Fibroblast of skin of back (primary cell): Measurements from ENCODE around the gene CDC25B.
A peak's percentile ranks its signal among the peaks of the same experiment; 100 is the strongest.
"Not testable (repeated sequence)": the region's sequence is repeated elsewhere in the genome, so short reads cannot be mapped to it uniquely, and the experiment has no call there.

Experiments used
- DNase-seq: peaks from one replicate; pipeline ENCODE4 v3.0.0-alpha.2; 2013

Gene CDC25B

GRCh38 chr20:3839328-3839727 lies 43.2 kb downstream of the CDC25B start:
- DNase-seq: no peak

GRCh38 chr20:3840201-3840600 lies 44.1 kb downstream of the CDC25B start:
- DNase-seq: not testable (repeated sequence)

- no peak for DNase-seq
These were observed 46.3 kb downstream of the CDC25B start for GRCh38 chr20:3842348-3842930.

DNA sequence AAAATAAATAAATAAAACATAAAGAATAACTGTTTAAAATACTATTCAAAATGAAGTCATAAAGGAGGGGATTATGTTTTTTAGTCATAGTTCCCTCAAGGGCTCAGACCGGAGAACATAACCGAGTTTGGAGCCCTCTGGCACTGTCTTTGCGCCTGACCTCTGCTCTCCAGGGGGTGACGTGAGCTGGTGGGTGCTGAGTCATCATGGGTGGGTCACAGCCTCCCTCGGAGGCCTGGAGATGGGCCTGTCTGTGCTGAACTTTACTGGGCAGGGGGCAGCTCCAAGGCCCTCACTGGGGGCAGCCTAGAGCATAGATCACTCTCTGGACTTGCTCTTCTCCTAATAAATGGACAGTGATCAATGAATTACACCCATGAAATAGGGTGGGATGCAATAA lies 47.4 kb downstream of the CDC25B start:
- DNase-seq: peak; percentile 74

GRCh38 chr20:3843990-3844619 lies 48.0 kb downstream of the CDC25B start:
- DNase-seq: not testable (repeated sequence)

- no peak for DNase-seq
These were observed 50.2 kb downstream of the CDC25B start for GRCh38 chr20:3846378-3846739.

DNA sequence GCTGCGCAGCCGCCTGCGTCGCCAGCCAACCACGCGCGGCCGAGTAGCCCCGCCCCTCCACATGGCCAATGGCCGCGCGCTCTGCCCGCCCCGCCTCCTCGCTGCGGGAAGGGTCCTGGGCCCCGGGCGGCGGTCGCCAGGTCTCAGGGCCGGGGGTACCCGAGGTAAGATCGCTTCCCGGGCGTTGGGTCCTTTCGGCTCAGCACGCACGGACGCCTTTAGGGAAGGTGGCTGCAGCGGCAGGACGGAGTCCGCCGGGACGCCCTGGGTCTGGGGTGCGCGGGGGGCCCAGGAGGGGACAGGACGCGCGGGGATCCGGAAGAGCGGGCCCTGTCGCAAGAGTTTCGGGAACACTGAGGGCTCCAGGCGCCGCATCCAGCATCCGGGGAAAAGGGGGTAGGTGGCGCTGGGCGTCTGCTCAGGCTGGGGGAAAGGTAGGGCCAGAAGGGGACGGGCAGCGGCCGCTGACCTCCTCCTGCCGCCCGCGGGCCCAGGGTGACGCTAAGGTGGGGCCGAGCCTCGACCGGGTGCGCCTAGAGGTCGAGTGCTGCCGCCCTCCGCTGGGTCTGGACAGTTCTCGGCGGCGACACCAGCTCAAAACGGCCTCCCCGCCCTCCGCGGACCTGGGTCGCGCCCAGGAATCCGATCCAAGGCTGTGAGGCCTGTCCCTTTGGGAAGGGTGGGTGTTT lies 50.8 kb downstream of the CDC25B start, which contains the start of gene MAVS:
Gene MAVS (plus strand): TSS at position 95 of the 689 bp plus-strand sequence. CDS start 7,791 bp downstream, outside the sequence.
- peak; percentile 80 for DNase-seq

DNA sequence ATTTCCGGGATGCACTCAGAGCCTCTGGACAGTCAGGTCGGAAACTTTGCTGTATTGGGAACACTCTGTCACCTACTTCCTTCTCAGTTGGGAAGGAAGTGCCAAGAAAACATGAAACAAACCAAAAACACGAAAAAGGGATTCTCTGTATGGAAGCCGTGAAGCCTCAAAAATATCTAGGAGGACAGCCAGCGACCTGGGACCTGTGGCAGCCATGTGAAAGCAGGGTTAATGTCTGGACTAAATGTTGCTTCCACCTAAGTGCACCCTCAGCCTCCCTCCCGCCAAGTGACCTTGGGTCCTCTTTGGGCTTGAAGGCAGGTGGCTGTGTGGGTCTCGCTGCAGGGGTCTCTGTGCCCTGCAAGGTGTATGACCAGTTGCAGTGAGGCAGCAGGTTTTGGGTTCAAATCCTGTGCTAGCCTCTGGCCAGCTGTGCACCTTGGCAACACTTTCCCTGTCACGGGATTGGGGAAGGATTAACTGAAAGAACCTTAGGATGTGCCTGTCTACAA lies 51.4 kb downstream of the CDC25B start:
- no peak for DNase-seq

DNA sequence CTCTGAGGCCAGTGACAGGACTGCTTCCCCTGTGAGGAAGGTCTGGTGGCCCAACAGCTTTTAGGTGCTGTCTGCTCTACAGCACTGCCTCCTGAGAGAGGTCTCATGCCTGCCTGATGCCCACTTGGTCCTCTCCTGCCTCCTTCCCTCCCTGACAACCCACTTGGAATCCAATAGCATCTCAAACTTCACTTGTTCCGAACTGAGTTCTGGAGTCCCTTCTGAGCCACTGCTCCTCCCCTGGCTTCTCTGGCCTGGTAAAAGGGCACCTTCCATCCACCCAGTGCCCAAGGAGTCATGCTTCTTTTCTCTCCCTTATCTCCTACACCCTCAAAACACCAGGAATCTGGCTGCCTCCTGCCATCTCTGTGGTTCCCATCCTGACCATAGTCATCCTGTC lies 52.5 kb downstream of the CDC25B start:
- DNase-seq: no peak

GRCh38 chr20:3854462-3854871 lies 58.4 kb downstream of the CDC25B start:
- no peak for DNase-seq
